NCI-H69 (cell line): ENCODE measurements around the gene TRMT13.
A peak's percentile ranks its signal among the peaks of the same experiment; 100 is the strongest.
"Not testable (repeated sequence)": the region's sequence is repeated elsewhere in the genome, so short reads cannot be mapped to it uniquely, and the experiment has no call there.

Experiments
- DNase-seq: peaks from one replicate; lab custom pipeline; 2025; lab: John Stamatoyannopoulos, UW

Gene TRMT13

GRCh38 chr1:100164216-100164615 is 31.3 kb downstream of the TRMT13 start:
- DNase-seq = peak; percentile 21

GRCh38 chr1:100164702-100165101 is 31.7 kb downstream of the TRMT13 start:
- no peak for DNase-seq

- DNase-seq = no peak
Measured at GRCh38 chr1:100168051-100168450, 35.1 kb downstream of the TRMT13 start.

- DNase-seq = no peak
Measured at GRCh38 chr1:100177295-100178041, 44.5 kb downstream of the TRMT13 start.

GRCh38 chr1:100178091-100178490 is 45.1 kb downstream of the TRMT13 start, which contains the start of gene LRRC39:
Gene LRRC39 (minus strand): TSS chr1:100178256. CDS start chr1:100168516, 9,740 bp downstream.
- no peak for DNase-seq

GRCh38 chr1:100183370-100183769 is 50.4 kb downstream of the TRMT13 start:
- no peak for DNase-seq

- peak; percentile 5 for DNase-seq
Measured at GRCh38 chr1:100184536-100184935, 51.6 kb downstream of the TRMT13 start.

- peak; percentile 41 for DNase-seq
Measured at GRCh38 chr1:100187912-100188311, 54.9 kb downstream of the TRMT13 start.

- peak; percentile 90 for DNase-seq
Measured at GRCh38 chr1:100188617-100189016, 55.7 kb downstream of the TRMT13 start.

GRCh38 chr1:100198596-100198995 is 65.6 kb downstream of the TRMT13 start:
- no peak for DNase-seq

GRCh38 chr1:100200060-100200459 is 67.1 kb downstream of the TRMT13 start:
- not testable (repeated sequence) for DNase-seq
